Type B pancreatic cell (in vitro differentiated cells): ENCODE results near the gene TAF3. TPM values are rescaled to one million over a fixed set of nuclear protein-coding genes. Genes with fewer than 3 reads are reported as not detected.

Experiments
- DNase-seq: peaks from one replicate; pipeline ENCODE4 v3.0.0; 2021; ENCODE audit warnings: mixed read lengths; ENCODE audit not compliant: unreplicated experiment; ENCODE audit errors: extremely low spot score
- H3K27ac Mint-ChIP-seq: 2 replicates; pipeline ENCODE4 v1.8.0; 2021; ENCODE audit warnings: mild to moderate bottlenecking, mixed read lengths
- H3K27me3 Mint-ChIP-seq: 2 replicates; pipeline ENCODE4 v1.8.0; 2021; ENCODE audit warnings: mixed read lengths
- H3K36me3 Mint-ChIP-seq: 2 replicates; pipeline ENCODE4 v1.8.0; 2021; ENCODE audit warnings: mixed read lengths
- H3K4me1 Mint-ChIP-seq: one replicate; pipeline ENCODE4 v1.8.0; 2021; ENCODE audit warnings: mixed read lengths; ENCODE audit not compliant: unreplicated experiment
- H3K4me3 Mint-ChIP-seq: 2 replicates; pipeline ENCODE4 v1.8.0; 2021; ENCODE audit warnings: mild to moderate bottlenecking, mixed read lengths
- H3K9me3 Mint-ChIP-seq: 2 replicates; pipeline ENCODE4 v1.8.0; 2021; ENCODE audit warnings: mixed read lengths
- total RNA-seq: library from RNA; stranded (reverse); gene quantifications from 2 replicates; pipeline ENCODE4 v1.2.1, GENCODE V29; 2021; ENCODE audit warnings: low replicate concordance
- TF ChIP-seq, protein P1 (sequence below): fragments of 200-600 bp; sonication (generic); conservative IDR thresholded peaks from 2 replicates; pipeline ENCODE4 v1.5.0; 2021; ENCODE audit warnings: antibody characterized with exemption, mild to moderate bottlenecking

The TAF3 gene
- total RNA-seq, 1 donor from 2014 or later = 9.9 TPM

DNA sequence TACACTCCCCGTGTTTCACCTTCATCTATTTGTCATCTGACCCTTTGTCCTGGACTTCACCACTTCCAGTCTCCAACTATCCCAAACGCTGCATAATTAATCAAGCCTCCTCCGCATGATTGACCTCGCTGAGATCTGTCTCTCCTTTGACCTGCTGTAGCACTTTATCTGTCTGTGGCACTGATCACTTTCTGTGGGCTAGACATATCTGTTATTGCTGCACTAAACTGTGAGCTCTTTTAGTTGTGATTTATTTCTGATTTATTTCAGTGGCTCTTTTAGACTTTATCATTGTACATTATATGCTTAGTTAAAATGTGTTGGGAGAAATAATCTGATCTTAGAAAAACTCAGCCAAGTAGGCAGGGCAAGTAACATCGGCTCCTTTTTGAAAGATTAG is 144.3 kb downstream of the TAF3 start:
- no peak overlapping the region for H3K27ac Mint-ChIP-seq
- H3K4me3 Mint-ChIP-seq = no peak overlapping the region
- H3K36me3 Mint-ChIP-seq = peaks cover 22% of the 10 kb centered on the region
- no peaks in the 10 kb centered on the region for H3K27me3 Mint-ChIP-seq
- no peaks in the 10 kb centered on the region for H3K4me1 Mint-ChIP-seq
- TF ChIP-seq, protein P1, sequence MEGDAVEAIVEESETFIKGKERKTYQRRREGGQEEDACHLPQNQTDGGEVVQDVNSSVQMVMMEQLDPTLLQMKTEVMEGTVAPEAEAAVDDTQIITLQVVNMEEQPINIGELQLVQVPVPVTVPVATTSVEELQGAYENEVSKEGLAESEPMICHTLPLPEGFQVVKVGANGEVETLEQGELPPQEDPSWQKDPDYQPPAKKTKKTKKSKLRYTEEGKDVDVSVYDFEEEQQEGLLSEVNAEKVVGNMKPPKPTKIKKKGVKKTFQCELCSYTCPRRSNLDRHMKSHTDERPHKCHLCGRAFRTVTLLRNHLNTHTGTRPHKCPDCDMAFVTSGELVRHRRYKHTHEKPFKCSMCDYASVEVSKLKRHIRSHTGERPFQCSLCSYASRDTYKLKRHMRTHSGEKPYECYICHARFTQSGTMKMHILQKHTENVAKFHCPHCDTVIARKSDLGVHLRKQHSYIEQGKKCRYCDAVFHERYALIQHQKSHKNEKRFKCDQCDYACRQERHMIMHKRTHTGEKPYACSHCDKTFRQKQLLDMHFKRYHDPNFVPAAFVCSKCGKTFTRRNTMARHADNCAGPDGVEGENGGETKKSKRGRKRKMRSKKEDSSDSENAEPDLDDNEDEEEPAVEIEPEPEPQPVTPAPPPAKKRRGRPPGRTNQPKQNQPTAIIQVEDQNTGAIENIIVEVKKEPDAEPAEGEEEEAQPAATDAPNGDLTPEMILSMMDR = no peak
- H3K9me3 Mint-ChIP-seq = no peaks in the 10 kb centered on the region
- DNase-seq = no peak

DNA sequence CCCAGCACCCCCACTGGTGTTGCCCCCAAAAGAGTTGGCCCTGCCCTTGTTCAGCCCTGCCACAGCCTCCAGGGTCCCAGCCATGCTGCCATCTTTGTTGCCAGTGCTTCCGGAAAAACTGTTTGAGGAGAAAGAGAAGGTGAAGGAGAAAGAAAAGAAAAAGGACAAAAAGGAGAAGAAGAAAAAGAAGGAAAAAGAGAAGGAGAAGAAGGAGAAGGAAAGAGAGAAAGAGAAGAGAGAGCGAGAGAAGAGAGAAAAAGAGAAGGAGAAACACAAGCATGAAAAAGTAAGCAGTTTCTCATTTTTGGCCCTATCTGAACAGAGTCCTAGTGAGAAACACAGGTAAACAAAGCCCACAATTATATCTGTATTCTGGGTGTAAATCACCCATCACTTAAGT is 147.2 kb downstream of the TAF3 start:
- Mint-ChIP-seq H3K36me3 (peaks cover 22% of the 10 kb centered on the region), H3K9me3 (no peaks in the 10 kb centered on the region), H3K4me1 (no peaks in the 10 kb centered on the region), H3K4me3 (no peak overlapping the region), H3K27me3 (no peaks in the 10 kb centered on the region), H3K27ac (peak overlapping the region; percentile 22)
- TF ChIP-seq, protein P1 = no peak
- no peak for DNase-seq

DNA sequence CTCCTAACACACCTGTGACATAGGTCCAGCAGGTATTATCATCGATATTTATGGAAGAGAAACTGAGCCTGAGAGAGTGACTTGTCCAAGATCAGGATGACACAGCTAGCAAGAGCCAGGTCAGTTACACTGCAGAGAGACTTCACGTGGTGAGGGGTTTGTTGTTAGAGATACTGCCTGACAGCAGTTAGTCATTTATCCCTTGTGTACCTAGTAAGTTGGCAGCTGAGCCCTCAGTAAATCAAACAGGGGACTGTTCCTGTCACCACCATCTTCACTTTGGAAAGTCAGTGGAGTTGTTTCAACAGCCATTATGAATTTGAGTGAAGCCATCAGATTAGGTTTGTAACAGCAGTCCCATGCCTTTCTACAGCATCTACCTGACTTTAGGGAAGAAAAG is 148.7 kb downstream of the TAF3 start:
- DNase-seq = no peak
- Mint-ChIP-seq H3K36me3 (peaks cover 22% of the 10 kb centered on the region), H3K4me1 (no peaks in the 10 kb centered on the region), H3K4me3 (no peak overlapping the region), H3K27me3 (no peaks in the 10 kb centered on the region), H3K27ac (no peak overlapping the region), H3K9me3 (no peaks in the 10 kb centered on the region)
- TF ChIP-seq, protein P1 = no peak

DNA sequence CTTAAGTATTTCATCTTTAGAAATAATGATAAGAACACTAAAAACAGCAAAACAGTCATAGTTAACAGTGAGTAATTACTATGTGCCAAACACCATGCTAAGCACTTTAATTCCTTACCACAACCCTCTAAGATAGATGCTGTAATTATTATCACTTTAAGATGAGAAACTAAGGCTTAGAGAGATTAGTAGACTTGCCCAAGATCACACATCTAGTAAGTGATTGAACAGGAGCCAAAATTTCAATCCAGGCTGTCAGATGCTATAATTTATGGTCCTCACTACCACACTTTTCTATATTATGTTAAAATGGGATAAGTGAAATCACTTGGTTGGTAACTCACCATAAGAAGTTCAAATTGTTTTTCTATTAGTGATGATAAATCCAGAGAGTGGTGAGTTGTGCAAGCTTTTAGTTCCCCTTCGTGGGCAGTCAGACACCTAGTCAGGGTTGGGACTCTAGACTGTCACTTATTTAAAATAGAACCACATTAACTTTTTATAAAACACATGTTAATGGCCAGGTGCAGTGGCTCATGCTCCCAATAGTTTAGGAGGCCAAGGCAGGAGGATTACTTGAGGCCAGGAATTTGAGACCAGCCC is 150.3 kb downstream of the TAF3 start:
- TF ChIP-seq, protein P1 = no peak

DNA sequence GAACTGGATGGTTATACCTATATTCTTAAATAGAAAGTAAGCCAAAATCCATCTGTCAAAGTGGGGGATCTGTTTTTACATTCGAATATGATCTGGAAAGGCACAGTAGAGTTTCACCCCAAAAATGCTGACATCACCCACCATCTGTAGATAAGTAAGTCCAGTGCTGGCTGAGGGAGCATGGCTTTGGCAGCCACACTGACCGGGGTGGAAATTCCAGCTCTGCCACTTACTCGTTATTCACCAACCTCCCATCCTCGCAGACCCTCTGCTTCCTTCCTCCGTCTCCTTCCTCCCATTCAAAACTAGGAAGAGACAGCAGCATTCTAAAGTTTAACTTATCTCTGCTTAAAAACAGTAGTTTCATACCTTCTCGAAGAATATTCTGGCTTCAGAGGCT is 151.3 kb downstream of the TAF3 start:
- TF ChIP-seq, protein P1 = no peak
- H3K4me3 Mint-ChIP-seq = no peak overlapping the region

More for the DNA sequence above, 150.3 kb downstream of the TAF3 start:
- Mint-ChIP-seq H3K27me3 (no peaks in the 10 kb centered on the region), H3K9me3 (no peaks in the 10 kb centered on the region), H3K4me3 (no peak overlapping the region), H3K36me3 (peaks cover 22% of the 10 kb centered on the region), H3K27ac (no peak overlapping the region), H3K4me1 (no peaks in the 10 kb centered on the region)
- DNase-seq = no peak

DNA sequence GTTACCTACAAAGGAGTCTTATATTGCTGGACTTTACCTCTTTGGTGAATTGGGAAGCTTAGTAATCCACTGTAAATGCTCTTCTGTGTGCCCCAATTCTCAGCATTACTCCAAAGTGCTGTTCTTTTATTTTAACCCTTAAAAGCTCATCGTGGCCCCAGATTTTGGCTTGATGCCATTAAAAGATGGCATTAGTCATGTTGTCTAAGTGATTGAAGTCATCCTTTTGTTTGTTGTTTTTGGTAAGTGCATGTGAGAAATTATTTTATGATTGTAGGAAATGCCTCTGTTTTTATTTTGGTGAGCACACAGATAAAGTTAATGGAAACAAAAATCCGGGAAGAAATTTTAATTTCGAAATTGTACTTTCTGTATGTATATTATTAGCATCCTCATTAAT is 153.6 kb downstream of the TAF3 start:
- TF ChIP-seq, protein P1 = no peak
- no peak overlapping the region for H3K4me3 Mint-ChIP-seq
- no peak for DNase-seq
- peaks cover 13% of the 10 kb centered on the region for H3K36me3 Mint-ChIP-seq
- H3K27me3 Mint-ChIP-seq = no peaks in the 10 kb centered on the region
- H3K9me3 Mint-ChIP-seq = peaks cover 5% of the 10 kb centered on the region
- H3K4me1 Mint-ChIP-seq = no peaks in the 10 kb centered on the region
- H3K27ac Mint-ChIP-seq = no peak overlapping the region

More for the DNA sequence above, 151.3 kb downstream of the TAF3 start:
- Mint-ChIP-seq H3K36me3 (peaks cover 18% of the 10 kb centered on the region), H3K27me3 (no peaks in the 10 kb centered on the region), H3K4me1 (no peaks in the 10 kb centered on the region), H3K9me3 (no peaks in the 10 kb centered on the region), H3K27ac (no peak overlapping the region)
- no peak for DNase-seq
